ENCODE data around the gene COMT. TPM values are rescaled to one million over a fixed set of nuclear protein-coding genes. Genes with fewer than 3 reads are reported as not detected.

COMT gene
- total RNA-seq, 1 experiment from 2014 or later = 665 TPM

GRCh38 chr22:19968450-19968891, 26.9 kb downstream of the COMT start:
- no peak for DNase-seq (ENCODE audit: low spot score)

GRCh38 chr22:19969141-19969928, 27.8 kb downstream of the COMT start:
- no peak for DNase-seq (ENCODE audit: low spot score)

- no peak for DNase-seq (ENCODE audit: low spot score)
These were observed 28.5 kb downstream of the COMT start for GRCh38 chr22:19970031-19970478.

GRCh38 chr22:19970479-19971275, 29.1 kb downstream of the COMT start:
- peak; percentile 96 for DNase-seq (ENCODE audit: low spot score)

GRCh38 chr22:19971276-19972124, 29.9 kb downstream of the COMT start:
- DNase-seq (ENCODE audit: low spot score) = no peak

GRCh38 chr22:19972251-19972650, 30.7 kb downstream of the COMT start:
- no peak for DNase-seq (ENCODE audit: low spot score)

GRCh38 chr22:19972652-19973550, 31.3 kb downstream of the COMT start:
- no peak for DNase-seq (ENCODE audit: low spot score)

GRCh38 chr22:19973551-19974267, 32.1 kb downstream of the COMT start:
- no peak for DNase-seq (ENCODE audit: low spot score)

- peak; percentile 91 for DNase-seq (ENCODE audit: low spot score)
These were observed 32.8 kb downstream of the COMT start for GRCh38 chr22:19974268-19974861.

- peak; percentile 49 for DNase-seq (ENCODE audit: low spot score)
These were observed 33.5 kb downstream of the COMT start for GRCh38 chr22:19974935-19975706.

- no peak for DNase-seq (ENCODE audit: low spot score)
These were observed 34.1 kb downstream of the COMT start for GRCh38 chr22:19975707-19976035.

GRCh38 chr22:19976671-19977070, 35.1 kb downstream of the COMT start:
- DNase-seq (ENCODE audit: low spot score) = no peak

- DNase-seq (ENCODE audit: low spot score) = no peak
These were observed 36.0 kb downstream of the COMT start for GRCh38 chr22:19977296-19978243.

- DNase-seq (ENCODE audit: low spot score) = no peak
These were observed 37.2 kb downstream of the COMT start for GRCh38 chr22:19978748-19979147.

GRCh38 chr22:19979712-19980493, 38.3 kb downstream of the COMT start:
- no peak for DNase-seq (ENCODE audit: low spot score)

- DNase-seq (ENCODE audit: low spot score) = no peak
These were observed 39.2 kb downstream of the COMT start for GRCh38 chr22:19980766-19981165.
